ENCODE results near the gene LYSMD4. TPM values are rescaled to one million over a fixed set of nuclear protein-coding genes. Genes with fewer than 3 reads are reported as not detected.
"Not testable (repeated sequence)": the region's sequence is repeated elsewhere in the genome, so short reads cannot be mapped to it uniquely, and the experiment has no call there.

Gene LYSMD4
- 9.7 TPM for total RNA-seq
- 10 to 100 TPM in 4 of 8 donors, 1 to 10 TPM in 4; 8.0 to 15.5 (median 9.9) TPM for polyA plus RNA-seq (ENCODE audit: insufficient read depth in 1 of 8, insufficient read length in 8 of 8, low replicate concordance in 1 of 8)
- long read RNA-seq, donor 1, transcript LYSMD4-203 (1 exons, 2,122 nt): major isoform, 31 of 31 reads
- long read RNA-seq, donor 1, partial matches to known transcripts: 0 of 31 reads
- long read RNA-seq, donor 1, other reads (novel, unspliced or antisense): 0 of 31 reads
- long read RNA-seq, donor 2, transcript LYSMD4-203 (1 exons, 2,122 nt): major isoform, 18 of 18 reads
- long read RNA-seq, donor 2, partial matches to known transcripts: 0 of 18 reads
- long read RNA-seq, donor 2, other reads (novel, unspliced or antisense): 0 of 18 reads
- long read RNA-seq, donor 3, transcript LYSMD4-203 (1 exons, 2,122 nt): major isoform, 56 of 56 reads
- long read RNA-seq, donor 3, partial matches to known transcripts: 0 of 56 reads
- long read RNA-seq, donor 3, other reads (novel, unspliced or antisense): 0 of 56 reads
- long read RNA-seq, donor 4, transcript LYSMD4-203 (1 exons, 2,122 nt): major isoform, 32 of 32 reads
- long read RNA-seq, donor 4, partial matches to known transcripts: 0 of 32 reads
- long read RNA-seq, donor 4, other reads (novel, unspliced or antisense): 0 of 32 reads
- long read RNA-seq, donor 5, transcript LYSMD4-203 (1 exons, 2,122 nt): major isoform, 73 of 74 reads
- long read RNA-seq, donor 5, partial matches to known transcripts: 0 of 74 reads
- long read RNA-seq, donor 5, other reads (novel, unspliced or antisense): 0 of 74 reads
- long read RNA-seq, donor 6, transcript LYSMD4-203 (1 exons, 2,122 nt): major isoform, 130 of 131 reads
- long read RNA-seq, donor 6, partial matches to known transcripts: 0 of 131 reads
- long read RNA-seq, donor 6, other reads (novel, unspliced or antisense): 0 of 131 reads
- long read RNA-seq, donor 7, transcript LYSMD4-203 (1 exons, 2,122 nt): major isoform, 71 of 72 reads
- long read RNA-seq, donor 7, partial matches to known transcripts: 0 of 72 reads
- long read RNA-seq, donor 7, other reads (novel, unspliced or antisense): 0 of 72 reads
- long read RNA-seq, donor 8, transcript LYSMD4-203 (1 exons, 2,122 nt): major isoform, 95 of 96 reads
- long read RNA-seq, donor 8, partial matches to known transcripts: 0 of 96 reads
- long read RNA-seq, donor 8, other reads (novel, unspliced or antisense): 0 of 96 reads
- long read RNA-seq, donor 9, transcript LYSMD4-203 (1 exons, 2,122 nt): major isoform, 62 of 63 reads
- long read RNA-seq, donor 9, partial matches to known transcripts: 0 of 63 reads
- long read RNA-seq, donor 9, other reads (novel, unspliced or antisense): 0 of 63 reads
- long read RNA-seq, donor 10, transcript LYSMD4-203 (1 exons, 2,122 nt): major isoform, 121 of 121 reads
- long read RNA-seq, donor 10, partial matches to known transcripts: 0 of 121 reads
- long read RNA-seq, donor 10, other reads (novel, unspliced or antisense): 0 of 121 reads
- long read RNA-seq, donor 11, transcript LYSMD4-203 (1 exons, 2,122 nt): major isoform, 58 of 58 reads
- long read RNA-seq, donor 11, partial matches to known transcripts: 0 of 58 reads
- long read RNA-seq, donor 11, other reads (novel, unspliced or antisense): 0 of 58 reads

DNA sequence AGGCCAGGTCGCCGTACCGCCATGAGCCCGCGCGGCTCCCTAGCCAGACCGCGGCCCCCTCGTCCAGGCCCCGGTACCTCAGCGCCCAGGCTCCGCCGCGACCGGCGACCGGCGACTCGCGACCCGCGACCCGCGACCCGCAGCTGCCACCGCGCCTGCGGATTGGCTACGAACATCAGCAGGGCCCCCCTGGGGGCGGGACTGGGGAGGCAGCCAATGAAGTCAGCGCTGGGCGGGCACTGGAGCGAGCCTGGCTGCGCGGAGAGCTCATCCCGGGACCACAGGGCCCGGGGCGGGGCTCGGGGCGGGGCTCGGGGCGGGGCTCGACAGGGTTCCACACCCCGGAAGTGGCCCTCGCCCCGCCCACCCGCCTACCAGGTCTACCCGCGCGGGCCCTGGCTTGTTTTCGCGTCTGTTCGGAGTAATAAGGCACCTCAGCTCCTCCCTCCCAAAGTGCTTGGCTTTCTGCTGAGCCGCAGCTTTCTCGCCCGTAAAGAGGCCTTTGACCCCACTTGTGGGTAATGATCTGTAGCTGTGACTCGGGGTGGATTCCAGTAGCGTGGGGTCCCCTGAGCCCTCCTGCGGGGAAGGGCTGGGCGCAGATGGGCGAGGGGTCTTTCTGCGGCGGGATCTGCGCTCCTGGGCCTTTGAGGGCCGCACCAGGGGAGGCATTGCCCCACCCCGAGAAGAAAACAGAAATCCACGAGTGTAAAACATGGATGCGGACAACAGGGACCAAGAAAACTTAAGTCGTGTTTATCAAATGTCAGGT, at the start of gene LYSMD4:
Gene LYSMD4, minus strand, starts transcription at position 170 of the 772 bp plus-strand sequence. CDS start 1,438 bp downstream, outside the sequence.
- Histone ChIP-seq H3K27me3 (ENCODE audit: control insufficient read depth, insufficient read depth, low read length) (no peaks in the 10 kb centered on the region), H3K36me3 (ENCODE audit: control insufficient read depth, insufficient read depth, low read length) (peaks cover 15% of the 10 kb centered on the region), H3K4me1 (ENCODE audit: control insufficient read depth, insufficient read depth, low read length) (peaks cover 25% of the 10 kb centered on the region), H3K9me3 (replicated peaks; ENCODE audit: control insufficient read depth, low read depth, low read length) (no peaks in the 10 kb centered on the region), H3K27ac (ENCODE audit: low read length) (peak within 1 kb of the TSS; percentile 84), H3K4me3 (ENCODE audit: low read length) (peak within 1 kb of the TSS; percentile 85)
- WGBS (ENCODE audit: insufficient coverage): 6% methylated on average over 67 of the region's 69 CpGs
- DNase-seq: peak; percentile 98

DNA sequence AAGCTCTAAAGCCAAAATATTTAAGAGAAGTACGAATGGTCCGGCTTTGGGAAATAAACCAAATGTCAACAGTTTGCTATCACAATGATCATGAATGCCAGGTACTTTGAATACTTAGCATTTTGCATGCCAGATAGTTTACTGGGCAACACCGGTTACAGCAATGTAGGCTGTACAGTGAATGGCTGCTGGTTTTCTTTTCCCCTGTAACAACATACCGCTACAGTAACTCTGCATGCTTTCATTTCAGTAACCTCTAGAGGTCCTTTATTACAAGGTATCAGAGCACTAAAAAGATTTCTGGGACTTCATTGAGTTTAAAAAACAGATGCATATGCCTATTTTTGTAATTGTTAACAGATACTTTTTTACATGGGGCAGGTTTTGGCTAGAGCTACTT, 48.8 kb upstream of the LYSMD4 start:
- not testable (repeated sequence) for H3K4me3 ChIP-seq (ENCODE audit: low read length); H3K9me3 ChIP-seq (replicated peaks; ENCODE audit: control insufficient read depth, low read depth, low read length); H3K27me3 ChIP-seq (ENCODE audit: control insufficient read depth, insufficient read depth, low read length); H3K36me3 ChIP-seq (ENCODE audit: control insufficient read depth, insufficient read depth, low read length); H3K27ac ChIP-seq (ENCODE audit: low read length); H3K4me1 ChIP-seq (ENCODE audit: control insufficient read depth, insufficient read depth, low read length)
- WGBS (ENCODE audit: insufficient coverage): no CpG with 5 or more reads among the region's 4 CpGs
- peak; percentile 9 for DNase-seq

DNA sequence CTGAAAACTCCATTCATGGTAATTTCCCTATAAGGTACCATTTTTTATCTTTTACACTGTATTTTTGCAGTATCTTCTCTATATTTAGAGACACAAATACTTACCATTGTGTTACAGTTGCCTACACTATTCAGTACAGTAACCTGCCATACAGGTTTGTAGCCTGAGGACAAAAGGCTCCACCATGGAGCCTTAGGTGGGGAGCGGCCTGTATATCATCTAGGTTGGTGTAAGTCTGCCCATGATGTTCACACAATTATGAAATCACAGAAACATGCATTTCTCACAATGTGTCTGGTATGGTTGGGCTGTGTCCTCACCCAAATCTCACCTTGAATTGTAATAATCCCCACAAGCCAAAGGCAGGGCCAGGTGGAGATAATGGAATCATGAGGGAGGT, 43.9 kb upstream of the LYSMD4 start:
- Histone ChIP-seq H3K27ac (ENCODE audit: low read length) (no peak overlapping the region), H3K36me3 (ENCODE audit: control insufficient read depth, insufficient read depth, low read length) (no peaks in the 10 kb centered on the region)
- WGBS (ENCODE audit: insufficient coverage): no CpG with 5 or more reads among the region's 1 CpG

DNA sequence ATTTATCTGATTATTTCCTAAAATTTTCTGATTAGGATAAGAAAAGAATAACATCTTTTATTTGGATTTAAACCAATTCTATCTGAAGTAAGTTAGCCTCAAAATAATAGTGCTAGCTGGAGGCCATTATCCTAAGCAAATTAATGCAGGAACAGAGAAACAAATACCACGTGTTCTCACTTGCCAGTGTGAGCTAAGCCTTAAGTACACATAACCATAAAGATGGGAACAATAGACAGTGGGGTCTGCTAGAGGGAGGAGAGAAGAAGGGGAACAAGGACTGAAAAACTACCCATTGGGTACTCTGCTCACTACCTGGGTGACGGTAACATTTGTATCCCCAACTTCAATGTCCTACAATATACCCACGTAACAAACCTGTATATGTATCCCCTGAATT, 31.3 kb upstream of the LYSMD4 start:
- Histone ChIP-seq H3K4me1 (ENCODE audit: control insufficient read depth, insufficient read depth, low read length) (no peaks in the 10 kb centered on the region), H3K36me3 (ENCODE audit: control insufficient read depth, insufficient read depth, low read length) (no peaks in the 10 kb centered on the region), H3K9me3 (replicated peaks; ENCODE audit: control insufficient read depth, low read depth, low read length) (no peaks in the 10 kb centered on the region), H3K27me3 (ENCODE audit: control insufficient read depth, insufficient read depth, low read length) (no peaks in the 10 kb centered on the region), H3K27ac (ENCODE audit: low read length) (no peak overlapping the region), H3K4me3 (ENCODE audit: low read length) (no peak overlapping the region)
- no CpG with 5 or more reads among the region's 3 CpGs for WGBS (ENCODE audit: insufficient coverage)
- no peak for DNase-seq

More for the DNA sequence above, 43.9 kb upstream of the LYSMD4 start:
- H3K4me1 ChIP-seq (ENCODE audit: control insufficient read depth, insufficient read depth, low read length): no peaks in the 10 kb centered on the region
- H3K4me3 ChIP-seq (ENCODE audit: low read length): no peak overlapping the region
- no peaks in the 10 kb centered on the region for H3K27me3 ChIP-seq (ENCODE audit: control insufficient read depth, insufficient read depth, low read length)
- no peak for DNase-seq
- H3K9me3 ChIP-seq (replicated peaks; ENCODE audit: control insufficient read depth, low read depth, low read length): no peaks in the 10 kb centered on the region

DNA sequence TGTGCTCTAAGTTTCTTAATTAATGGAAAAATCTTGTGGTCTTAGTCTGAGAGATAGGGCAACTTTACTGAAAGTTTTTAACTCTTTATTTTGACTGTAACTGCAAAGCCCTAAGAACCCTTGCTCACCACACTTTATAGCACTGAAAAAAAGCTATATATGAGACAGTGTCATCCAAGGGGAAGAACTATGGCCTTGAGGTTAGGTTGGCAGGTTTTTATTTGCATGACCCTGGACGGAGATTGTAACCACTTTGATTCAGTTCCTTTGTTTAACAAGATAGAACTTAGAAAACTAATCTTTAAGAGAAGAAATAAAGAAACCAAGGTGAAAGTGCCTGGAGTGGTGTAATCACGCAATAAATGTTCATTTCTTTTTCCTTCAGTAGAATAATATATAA, 30.6 kb upstream of the LYSMD4 start:
- DNase-seq: no peak
- no peaks in the 10 kb centered on the region for H3K36me3 ChIP-seq (ENCODE audit: control insufficient read depth, insufficient read depth, low read length)
- H3K4me1 ChIP-seq (ENCODE audit: control insufficient read depth, insufficient read depth, low read length): no peaks in the 10 kb centered on the region
- no CpG with 5 or more reads among the region's 2 CpGs for WGBS (ENCODE audit: insufficient coverage)
- H3K4me3 ChIP-seq (ENCODE audit: low read length): no peak overlapping the region
- no peaks in the 10 kb centered on the region for H3K9me3 ChIP-seq (replicated peaks; ENCODE audit: control insufficient read depth, low read depth, low read length)
- H3K27ac ChIP-seq (ENCODE audit: low read length): no peak overlapping the region
- H3K27me3 ChIP-seq (ENCODE audit: control insufficient read depth, insufficient read depth, low read length): no peaks in the 10 kb centered on the region

DNA sequence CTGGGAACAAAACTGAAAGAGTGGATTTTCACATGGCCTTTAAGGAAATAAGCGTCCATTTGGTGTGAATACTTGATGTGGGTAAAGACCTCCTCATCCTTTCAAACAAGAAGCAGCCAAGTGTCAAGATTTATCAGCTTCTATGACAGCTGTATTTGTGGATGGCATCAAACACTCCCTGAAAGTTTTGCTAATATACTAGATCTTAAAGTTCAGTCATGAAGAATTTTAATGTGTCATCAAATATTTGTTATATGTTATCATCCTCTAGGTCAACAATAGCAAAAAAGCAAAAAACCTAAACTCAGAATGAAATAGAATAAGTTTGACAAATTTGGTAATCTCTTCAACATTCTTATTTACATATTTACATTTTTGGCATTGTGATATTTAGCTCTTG, 29.1 kb upstream of the LYSMD4 start:
- Histone ChIP-seq H3K4me1 (ENCODE audit: control insufficient read depth, insufficient read depth, low read length) (no peaks in the 10 kb centered on the region), H3K4me3 (ENCODE audit: low read length) (no peak overlapping the region), H3K36me3 (ENCODE audit: control insufficient read depth, insufficient read depth, low read length) (no peaks in the 10 kb centered on the region), H3K27me3 (ENCODE audit: control insufficient read depth, insufficient read depth, low read length) (no peaks in the 10 kb centered on the region), H3K27ac (ENCODE audit: low read length) (no peak overlapping the region), H3K9me3 (replicated peaks; ENCODE audit: control insufficient read depth, low read depth, low read length) (no peaks in the 10 kb centered on the region)
- no CpG with 5 or more reads among the region's 1 CpG for WGBS (ENCODE audit: insufficient coverage)
- no peak for DNase-seq

DNA sequence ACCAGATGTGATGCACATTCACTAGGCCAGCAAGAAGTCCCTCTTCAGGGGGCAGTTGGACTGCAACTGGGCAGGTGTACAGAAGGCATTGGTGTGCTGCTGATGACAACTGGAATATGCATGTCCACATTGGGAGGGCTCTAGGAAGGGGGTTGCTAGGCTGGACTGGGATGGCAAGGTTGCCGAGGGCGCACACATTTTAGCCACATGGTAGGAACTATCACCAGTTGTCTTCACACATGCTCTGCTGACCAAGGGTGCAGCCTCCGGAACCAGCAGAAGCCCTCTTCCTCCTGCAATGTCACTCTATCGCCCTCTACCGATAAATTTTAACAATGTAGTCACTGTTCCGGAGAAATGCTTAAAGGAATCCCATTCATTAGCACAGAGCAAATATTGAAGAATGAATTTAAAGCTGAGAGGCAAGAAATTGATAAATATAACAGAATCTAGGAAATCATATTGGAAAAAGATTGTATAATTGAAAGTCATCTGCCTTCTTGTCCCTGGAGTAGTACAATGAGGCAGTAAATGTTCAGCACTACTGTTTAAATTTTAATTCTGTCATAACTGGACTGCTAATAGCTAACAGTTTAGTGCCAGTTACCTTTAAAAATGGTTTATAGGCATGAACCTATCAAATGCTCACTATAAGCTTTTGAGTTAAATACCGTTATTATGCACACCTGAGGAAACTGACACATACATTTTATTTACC, 22.6 kb upstream of the LYSMD4 start:
- no peaks in the 10 kb centered on the region for H3K27me3 ChIP-seq (ENCODE audit: control insufficient read depth, insufficient read depth, low read length)
- 6% methylated on average over 2 of the region's 7 CpGs for WGBS (ENCODE audit: insufficient coverage)
- no peaks in the 10 kb centered on the region for H3K4me1 ChIP-seq (ENCODE audit: control insufficient read depth, insufficient read depth, low read length)
- no peak overlapping the region for H3K4me3 ChIP-seq (ENCODE audit: low read length)
- no peak overlapping the region for H3K27ac ChIP-seq (ENCODE audit: low read length)
- DNase-seq: peak; percentile 85
- H3K9me3 ChIP-seq (replicated peaks; ENCODE audit: control insufficient read depth, low read depth, low read length): no peaks in the 10 kb centered on the region
- no peaks in the 10 kb centered on the region for H3K36me3 ChIP-seq (ENCODE audit: control insufficient read depth, insufficient read depth, low read length)

DNA sequence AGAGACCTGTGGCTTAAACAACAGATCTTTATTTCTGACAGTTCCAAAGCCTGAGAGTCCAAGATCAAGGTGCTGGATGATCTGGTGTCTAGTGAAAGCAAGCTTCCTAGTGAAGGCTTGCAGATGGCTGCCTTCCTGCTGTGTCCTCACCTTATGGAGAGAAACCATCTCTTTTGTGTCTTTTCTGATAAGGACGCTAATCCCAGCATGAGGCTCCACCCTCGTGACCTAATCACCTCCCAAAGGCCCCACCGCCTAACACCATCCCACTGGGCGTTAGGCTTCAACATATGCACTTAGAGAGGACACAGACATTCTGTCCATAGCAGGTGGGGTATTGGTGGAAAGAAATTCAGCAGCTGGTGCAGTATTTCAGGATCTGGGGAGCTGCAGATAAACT, 19.8 kb upstream of the LYSMD4 start:
- 40% methylated on average over 1 of the region's 4 CpGs for WGBS (ENCODE audit: insufficient coverage)
- H3K27me3 ChIP-seq (ENCODE audit: control insufficient read depth, insufficient read depth, low read length): no peaks in the 10 kb centered on the region
- no peak for DNase-seq
- no peaks in the 10 kb centered on the region for H3K4me1 ChIP-seq (ENCODE audit: control insufficient read depth, insufficient read depth, low read length)
- no peaks in the 10 kb centered on the region for H3K36me3 ChIP-seq (ENCODE audit: control insufficient read depth, insufficient read depth, low read length)
- H3K27ac ChIP-seq (ENCODE audit: low read length): no peak overlapping the region
- H3K9me3 ChIP-seq (replicated peaks; ENCODE audit: control insufficient read depth, low read depth, low read length): no peaks in the 10 kb centered on the region
- no peak overlapping the region for H3K4me3 ChIP-seq (ENCODE audit: low read length)
